HG02973 (cell line): ENCODE results near the gene CEP164.
A peak's percentile ranks its signal among the peaks of the same experiment; 100 is the strongest.
"Not testable (repeated sequence)": the region's sequence is repeated elsewhere in the genome, so short reads cannot be mapped to it uniquely, and the experiment has no call there.

ENCODE experiments used
- ATAC-seq: cut with Tn5 transposase; IDR thresholded peaks from one replicate; pipeline ENCODE4 v1.9.1; 2021; ENCODE audit warnings: moderate library complexity; ENCODE audit not compliant: unreplicated experiment

The CEP164 gene

GRCh38 chr11:117437791-117438130 is 110.1 kb downstream of the CEP164 start:
- ATAC-seq = no peak

DNA sequence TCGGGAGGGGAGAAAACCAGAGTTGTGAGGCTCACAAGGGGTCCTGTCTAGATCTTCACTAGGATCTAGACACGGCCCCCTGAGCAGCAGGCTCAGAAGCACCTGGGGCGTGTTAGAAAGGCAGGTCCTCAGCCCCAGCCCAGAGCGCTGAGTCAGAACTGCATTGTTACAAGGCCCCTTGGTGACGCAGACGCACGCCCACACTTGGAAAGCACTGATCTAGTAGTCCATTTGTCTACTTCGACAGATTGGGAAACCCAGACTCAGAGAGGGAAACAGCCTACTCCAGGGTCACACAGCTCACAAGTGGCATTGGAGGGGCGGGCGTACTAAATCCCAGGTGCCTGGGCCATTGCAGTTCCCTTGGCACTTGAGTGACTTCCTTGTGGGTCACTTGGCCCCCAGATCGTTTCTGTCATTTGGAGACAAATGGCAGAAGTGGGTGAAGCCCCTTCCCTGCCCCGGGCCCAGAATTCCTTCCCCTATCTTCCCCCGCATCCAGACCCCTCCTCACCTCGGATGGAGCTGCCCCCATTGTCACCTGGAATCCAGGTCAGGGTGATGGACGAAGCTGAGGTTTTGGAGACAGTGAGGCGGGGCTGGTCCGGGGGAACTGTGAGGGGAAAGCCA is 110.8 kb downstream of the CEP164 start:
- ATAC-seq = no peak

DNA sequence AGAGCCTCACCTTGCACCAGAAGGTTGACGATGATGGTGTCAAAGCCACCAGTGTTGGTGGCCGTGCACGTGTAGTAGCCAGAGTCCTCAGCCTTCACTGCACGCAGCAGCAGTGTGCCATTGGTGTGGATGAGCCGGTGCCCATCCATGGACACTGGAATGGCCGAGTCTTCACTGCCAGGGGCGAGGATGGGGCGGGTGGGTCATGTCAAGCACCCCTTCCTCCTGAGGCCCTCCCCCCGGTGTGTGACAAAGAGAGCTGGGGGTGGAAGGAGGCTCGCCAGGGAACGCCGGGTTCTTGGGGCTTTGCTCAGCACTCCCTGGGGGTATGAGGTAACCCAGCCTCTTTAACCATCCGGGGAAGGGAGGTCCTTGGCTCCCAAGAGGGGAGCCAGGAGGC is 111.6 kb downstream of the CEP164 start:
- ATAC-seq = no peak

GRCh38 chr11:117440258-117440657 is 112.6 kb downstream of the CEP164 start:
- ATAC-seq = no peak

DNA sequence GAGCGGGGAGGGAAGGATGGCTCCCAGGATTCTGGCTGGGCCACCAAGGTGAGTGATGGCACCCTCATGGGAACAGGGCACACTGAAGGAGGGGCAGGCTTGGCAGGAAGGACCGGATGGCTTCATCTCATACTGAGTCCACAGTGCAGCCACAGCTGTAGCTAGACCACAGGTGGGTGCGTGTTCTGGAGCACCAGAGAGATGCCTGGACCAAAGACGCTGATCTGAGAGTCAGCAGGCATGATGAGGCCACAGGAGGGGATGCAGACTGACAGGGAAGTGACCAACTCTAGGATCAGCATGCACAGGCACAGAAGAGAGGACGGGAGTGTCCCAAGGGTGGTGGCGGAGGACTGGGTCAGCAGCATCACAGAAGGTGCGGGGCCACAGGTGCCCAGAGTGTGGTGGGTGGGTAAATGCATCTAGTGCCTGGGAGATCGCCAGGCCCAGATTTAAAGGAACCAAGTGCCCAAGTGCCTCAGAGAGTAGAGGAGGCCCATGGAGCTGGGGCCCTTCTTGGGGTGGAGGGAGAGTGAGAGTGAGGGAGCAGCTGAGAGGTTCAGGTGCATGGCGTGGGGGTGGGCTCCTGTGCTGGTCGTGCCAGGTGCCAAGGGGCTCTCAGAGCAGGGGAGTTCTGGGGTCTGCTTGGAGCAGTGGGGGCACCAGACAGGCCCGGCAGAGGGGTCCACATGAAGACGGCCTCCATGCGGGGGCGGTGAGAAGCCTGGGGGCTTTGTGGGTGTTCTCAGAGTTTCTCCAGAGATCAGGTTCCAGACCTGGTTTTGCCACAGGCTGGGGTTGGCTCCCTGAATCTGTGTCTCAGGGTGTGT is 113.7 kb downstream of the CEP164 start:
- no peak for ATAC-seq

DNA sequence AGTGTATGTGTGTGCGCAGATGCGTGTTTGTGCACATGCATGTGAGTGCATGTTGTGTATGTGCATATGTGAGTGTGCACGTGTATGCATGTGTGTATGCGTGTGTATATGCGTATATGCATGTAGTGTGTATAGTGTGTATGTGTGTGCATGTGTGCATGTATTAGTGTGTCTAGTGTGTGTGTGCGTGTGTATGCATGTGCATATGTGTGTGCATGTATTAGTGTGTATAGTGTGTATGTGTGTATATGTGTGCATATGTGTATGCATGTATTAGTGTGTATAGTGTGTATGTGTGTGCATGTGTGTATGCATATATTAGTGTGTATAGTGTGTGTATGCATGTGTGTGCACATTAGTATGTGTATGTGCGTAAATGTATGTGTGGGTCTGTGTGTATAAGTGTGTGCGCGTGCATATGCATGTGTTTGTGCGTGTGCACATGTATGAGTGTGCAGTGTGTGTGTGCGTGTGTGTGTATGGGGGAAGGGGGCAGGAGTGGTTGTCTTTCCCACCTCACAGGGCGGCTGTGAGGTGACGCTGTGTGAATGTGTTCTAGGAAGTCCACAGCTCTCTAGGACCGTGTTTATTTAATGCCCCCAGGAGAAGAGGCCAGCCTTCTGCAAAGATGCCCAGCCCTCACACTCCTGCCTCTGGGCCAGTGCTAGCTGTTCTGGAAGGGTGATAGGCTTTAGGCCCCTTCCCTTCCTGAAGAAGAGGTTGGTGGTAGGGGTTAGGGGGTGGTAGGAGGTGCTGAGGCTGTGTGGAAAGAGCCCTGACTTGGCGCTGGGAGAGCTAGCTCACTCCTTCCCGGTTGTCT is 114.6 kb downstream of the CEP164 start:
- no peak for ATAC-seq

DNA sequence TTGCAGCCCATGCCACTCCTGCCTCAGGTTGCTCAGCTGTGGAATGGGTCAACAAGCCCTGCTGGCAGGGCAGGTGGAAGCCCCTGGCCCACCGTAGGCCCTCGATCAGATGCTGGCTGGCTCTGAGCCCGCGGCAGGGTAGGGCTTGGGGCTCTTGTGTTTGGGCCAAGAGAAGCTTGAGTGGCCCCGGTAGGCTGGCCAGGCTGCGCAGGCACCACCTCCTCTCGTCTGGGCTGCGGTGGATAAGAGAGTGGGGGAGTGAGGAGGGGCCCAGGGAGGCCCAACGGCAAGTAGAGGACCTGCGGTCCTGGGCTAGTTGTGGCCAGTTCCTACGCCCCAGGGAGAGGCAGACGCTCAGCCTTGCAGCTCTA is 115.2 kb downstream of the CEP164 start:
- ATAC-seq = no peak

- no peak for ATAC-seq
Measured at GRCh38 chr11:117443266-117444186, 115.9 kb downstream of the CEP164 start.

DNA sequence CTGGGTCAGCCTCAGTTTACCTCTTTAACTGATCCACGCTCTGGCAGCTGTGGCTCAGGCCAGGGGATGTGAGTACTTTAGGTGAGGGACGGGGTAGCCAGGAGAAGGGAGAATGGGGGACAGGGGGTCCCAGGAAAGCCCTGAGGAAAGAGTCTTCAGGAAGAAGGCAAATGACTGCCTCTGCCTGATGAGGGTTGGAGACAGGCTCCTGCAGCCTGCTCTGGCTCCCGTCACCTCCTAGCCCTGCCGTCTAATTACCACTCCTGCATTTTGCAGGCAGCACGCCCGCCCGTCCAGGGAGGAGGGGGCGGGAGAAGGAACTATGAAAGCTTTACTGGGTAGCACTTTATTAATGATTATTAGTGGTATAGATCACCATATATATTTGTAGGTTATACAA is 116.6 kb downstream of the CEP164 start:
- no peak for ATAC-seq

DNA sequence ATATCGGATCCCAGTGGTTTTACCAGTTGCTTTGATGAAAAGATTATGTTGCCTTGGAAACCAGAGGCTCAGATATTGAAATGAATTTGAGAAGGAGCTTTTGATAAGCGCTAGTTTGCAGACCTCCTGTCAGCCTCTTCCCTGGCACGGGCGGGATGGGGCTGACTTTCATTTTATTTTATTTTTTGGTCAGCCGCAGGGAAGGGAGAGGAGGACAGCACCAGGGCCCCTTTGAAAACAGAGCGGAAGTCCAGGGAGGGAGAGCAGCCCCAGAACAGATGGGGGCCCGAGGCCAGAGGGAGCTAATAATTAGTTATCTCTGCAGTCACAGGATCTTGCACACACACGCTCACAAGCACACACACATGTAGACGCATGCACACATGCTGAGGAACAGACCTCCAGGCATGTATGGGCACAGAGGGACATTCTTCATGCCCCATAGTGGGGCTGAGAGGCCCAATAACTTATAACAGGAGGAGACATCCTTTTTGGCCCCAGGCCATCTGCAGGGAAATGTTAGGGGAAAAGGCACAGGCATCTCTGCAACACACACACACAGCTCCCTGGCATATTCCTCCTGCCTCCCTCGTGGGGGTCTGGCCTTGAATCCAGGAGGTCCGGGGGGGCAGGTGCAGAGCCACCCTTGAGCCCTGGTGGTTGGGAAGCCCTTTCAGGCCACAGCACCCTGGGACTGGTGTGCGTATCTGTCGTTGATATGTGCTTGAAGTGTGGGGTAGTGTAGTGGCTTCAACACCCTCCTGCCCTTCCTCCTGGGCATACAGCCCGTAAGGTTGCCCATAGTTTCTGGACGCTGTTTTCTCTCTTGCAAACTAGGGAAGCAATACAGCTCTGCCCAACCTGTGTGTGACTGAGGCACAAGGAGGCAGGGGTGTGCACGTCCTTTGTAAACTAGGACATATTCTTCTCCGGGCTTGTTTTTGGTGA is 117.3 kb downstream of the CEP164 start:
- ATAC-seq = no peak

- ATAC-seq = no peak
Measured at GRCh38 chr11:117449111-117449693, 121.5 kb downstream of the CEP164 start.

- ATAC-seq = no peak
Measured at GRCh38 chr11:117453886-117454563, 126.4 kb downstream of the CEP164 start.

DNA sequence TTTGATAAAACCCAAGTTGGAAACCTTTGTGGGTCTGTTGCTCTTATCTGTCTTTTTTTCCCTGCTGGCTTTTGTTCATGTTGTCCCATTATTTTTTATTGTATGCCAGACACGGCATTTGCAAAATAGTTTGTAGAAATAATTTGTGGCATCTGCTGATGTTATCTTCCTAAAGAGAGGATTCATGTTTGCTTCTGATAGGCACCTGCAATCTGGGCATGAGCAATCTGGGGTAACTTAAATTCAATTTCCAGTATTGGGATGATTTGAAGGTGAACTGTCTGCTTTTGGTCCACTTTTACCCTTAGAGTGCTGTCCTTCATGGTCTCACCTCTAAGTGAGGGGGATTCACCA is 126.9 kb downstream of the CEP164 start:
- ATAC-seq = no peak

- ATAC-seq = peak; percentile 63
Measured at GRCh38 chr11:117456027-117456720, 128.5 kb downstream of the CEP164 start.

- not testable (repeated sequence) for ATAC-seq
Measured at GRCh38 chr11:117456721-117457029, 129.0 kb downstream of the CEP164 start.

GRCh38 chr11:117457031-117457785 is 129.6 kb downstream of the CEP164 start:
- no peak for ATAC-seq

GRCh38 chr11:117457835-117458234 is 130.2 kb downstream of the CEP164 start:
- no peak for ATAC-seq
